ENCODE measurements around the gene GADL1.

- TF ChIP-seq CTCF (IDR thresholded peaks at IDR 0.05; ENCODE audit: poor library complexity): no peak
- no peak for TF ChIP-seq EZH2 (IDR thresholded peaks at IDR 0.05; ENCODE audit: borderline replicate concordance)
Observed at GRCh38 chr3:30691944-30692343, 202.5 kb downstream of the GADL1 start.

Measured in hepatocyte (in vitro differentiated cells).